ENCODE data around the gene MMRN2.

MMRN2 gene

GRCh38 chr10:86957471-86958115 is at the start of gene MMRN2:
TSS of gene MMRN2 (minus strand) at chr10:86957615. CDS start at chr10:86957541, 74 bp downstream.
- TF ChIP-seq ZBTB7A (IDR thresholded peaks at IDR 0.05; ENCODE audit: low read depth) (no peak), TCF12 (IDR thresholded peaks at IDR 0.05; ENCODE audit: low read depth) (no peak), CEBPB (IDR thresholded peaks at IDR 0.05) (no peak), FOXM1 (IDR thresholded peaks at IDR 0.05; ENCODE audit: borderline replicate concordance, low read depth) (no peak), CREB1 (IDR thresholded peaks at IDR 0.05; ENCODE audit: low read depth) (no peak), USF1 (IDR thresholded peaks at IDR 0.05) (no peak), EGR1 (IDR thresholded peaks at IDR 0.05) (no peak)

- TF ChIP-seq YY1 (IDR thresholded peaks at IDR 0.05; ENCODE audit: low read depth), result no peak
- no peak for TF ChIP-seq CREB1 (IDR thresholded peaks at IDR 0.05; ENCODE audit: low read depth)
- no peak for TF ChIP-seq TAF1 (IDR thresholded peaks at IDR 0.05; ENCODE audit: low read depth)
- TF ChIP-seq RAD21 (IDR thresholded peaks at IDR 0.05; ENCODE audit: low read depth), result no peak
- no peak for TF ChIP-seq REST (IDR thresholded peaks at IDR 0.05; ENCODE audit: low read depth)
- no peak for TF ChIP-seq FOXM1 (IDR thresholded peaks at IDR 0.05; ENCODE audit: borderline replicate concordance, low read depth)
- no peak for TF ChIP-seq ZBTB7A (IDR thresholded peaks at IDR 0.05; ENCODE audit: low read depth)
- TF ChIP-seq EGR1 (IDR thresholded peaks at IDR 0.05), result no peak
- no peak for TF ChIP-seq TEAD4 (IDR thresholded peaks at IDR 0.05)
- no peak for TF ChIP-seq TCF12 (IDR thresholded peaks at IDR 0.05; ENCODE audit: low read depth)
These were observed 43.1 kb upstream of the MMRN2 start for GRCh38 chr10:87000491-87000890.

GRCh38 chr10:86992929-86993328 is 35.5 kb upstream of the MMRN2 start:
- TF ChIP-seq CREB1 (IDR thresholded peaks at IDR 0.05; ENCODE audit: low read depth), result no peak
- TF ChIP-seq RAD21 (IDR thresholded peaks at IDR 0.05; ENCODE audit: low read depth), result no peak
- no peak for TF ChIP-seq TEAD4 (IDR thresholded peaks at IDR 0.05)
- TF ChIP-seq ZBTB7A (IDR thresholded peaks at IDR 0.05; ENCODE audit: low read depth), result no peak
- no peak for TF ChIP-seq TCF12 (IDR thresholded peaks at IDR 0.05; ENCODE audit: low read depth)
- no peak for TF ChIP-seq USF1 (IDR thresholded peaks at IDR 0.05)
- no peak for TF ChIP-seq NFIC (IDR thresholded peaks at IDR 0.05)
- TF ChIP-seq CEBPB (IDR thresholded peaks at IDR 0.05), result no peak
- TF ChIP-seq TAF1 (IDR thresholded peaks at IDR 0.05; ENCODE audit: low read depth), result no peak
- no peak for TF ChIP-seq MAX (IDR thresholded peaks at IDR 0.05)
- no peak for TF ChIP-seq EP300 (IDR thresholded peaks at IDR 0.05; ENCODE audit: borderline replicate concordance)
- no peak for TF ChIP-seq REST (IDR thresholded peaks at IDR 0.05; ENCODE audit: low read depth)
- TF ChIP-seq YY1 (IDR thresholded peaks at IDR 0.05; ENCODE audit: low read depth), result no peak
- no peak for TF ChIP-seq EGR1 (IDR thresholded peaks at IDR 0.05)
- no peak for TF ChIP-seq FOXM1 (IDR thresholded peaks at IDR 0.05; ENCODE audit: borderline replicate concordance, low read depth)

- TF ChIP-seq USF1 (IDR thresholded peaks at IDR 0.05), result no peak
- no peak for TF ChIP-seq NFIC (IDR thresholded peaks at IDR 0.05)
- no peak for TF ChIP-seq RAD21 (IDR thresholded peaks at IDR 0.05; ENCODE audit: low read depth)
- no peak for TF ChIP-seq TAF1 (IDR thresholded peaks at IDR 0.05; ENCODE audit: low read depth)
- no peak for TF ChIP-seq FOXM1 (IDR thresholded peaks at IDR 0.05; ENCODE audit: borderline replicate concordance, low read depth)
These were observed 35.0 kb upstream of the MMRN2 start for GRCh38 chr10:86992456-86992855.

- no peak for TF ChIP-seq TCF12 (IDR thresholded peaks at IDR 0.05; ENCODE audit: low read depth)
- no peak for TF ChIP-seq YY1 (IDR thresholded peaks at IDR 0.05; ENCODE audit: low read depth)
- no peak for TF ChIP-seq FOXM1 (IDR thresholded peaks at IDR 0.05; ENCODE audit: borderline replicate concordance, low read depth)
- TF ChIP-seq EGR1 (IDR thresholded peaks at IDR 0.05), result no peak
- no peak for TF ChIP-seq REST (IDR thresholded peaks at IDR 0.05; ENCODE audit: low read depth)
- TF ChIP-seq EP300 (IDR thresholded peaks at IDR 0.05; ENCODE audit: borderline replicate concordance), result no peak
- TF ChIP-seq CREB1 (IDR thresholded peaks at IDR 0.05; ENCODE audit: low read depth), result no peak
- no peak for TF ChIP-seq ZBTB7A (IDR thresholded peaks at IDR 0.05; ENCODE audit: low read depth)
- TF ChIP-seq USF1 (IDR thresholded peaks at IDR 0.05), result no peak
- no peak for TF ChIP-seq TEAD4 (IDR thresholded peaks at IDR 0.05)
- no peak for TF ChIP-seq CEBPB (IDR thresholded peaks at IDR 0.05)
- TF ChIP-seq TAF1 (IDR thresholded peaks at IDR 0.05; ENCODE audit: low read depth), result no peak
These were observed 31.1 kb upstream of the MMRN2 start for GRCh38 chr10:86988520-86988919.

Data from Ishikawa (cell line).